ENCODE data around the gene HOXC10.

- no peak for TF ChIP-seq POLR2A (IDR thresholded peaks at IDR 0.05)
- TF ChIP-seq, protein P1, sequence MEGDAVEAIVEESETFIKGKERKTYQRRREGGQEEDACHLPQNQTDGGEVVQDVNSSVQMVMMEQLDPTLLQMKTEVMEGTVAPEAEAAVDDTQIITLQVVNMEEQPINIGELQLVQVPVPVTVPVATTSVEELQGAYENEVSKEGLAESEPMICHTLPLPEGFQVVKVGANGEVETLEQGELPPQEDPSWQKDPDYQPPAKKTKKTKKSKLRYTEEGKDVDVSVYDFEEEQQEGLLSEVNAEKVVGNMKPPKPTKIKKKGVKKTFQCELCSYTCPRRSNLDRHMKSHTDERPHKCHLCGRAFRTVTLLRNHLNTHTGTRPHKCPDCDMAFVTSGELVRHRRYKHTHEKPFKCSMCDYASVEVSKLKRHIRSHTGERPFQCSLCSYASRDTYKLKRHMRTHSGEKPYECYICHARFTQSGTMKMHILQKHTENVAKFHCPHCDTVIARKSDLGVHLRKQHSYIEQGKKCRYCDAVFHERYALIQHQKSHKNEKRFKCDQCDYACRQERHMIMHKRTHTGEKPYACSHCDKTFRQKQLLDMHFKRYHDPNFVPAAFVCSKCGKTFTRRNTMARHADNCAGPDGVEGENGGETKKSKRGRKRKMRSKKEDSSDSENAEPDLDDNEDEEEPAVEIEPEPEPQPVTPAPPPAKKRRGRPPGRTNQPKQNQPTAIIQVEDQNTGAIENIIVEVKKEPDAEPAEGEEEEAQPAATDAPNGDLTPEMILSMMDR (IDR thresholded peaks at IDR 0.05): no peak
Observed at GRCh38 chr12:54031480-54031879, 46.5 kb downstream of the HOXC10 start.
